Measurements from ENCODE around the gene TAB2. TPM values are rescaled to one million over a fixed set of nuclear protein-coding genes. Genes with fewer than 3 reads are reported as not detected.

TAB2 gene
- total RNA-seq, 1 experiment from 2014 or later = 56.2 TPM

GRCh38 chr6:149438855-149439254 is 121.3 kb downstream of the TAB2 start:
- Histone ChIP-seq H4K91ac (ENCODE audit: insufficient read length, low read depth, low read length) (no peak overlapping the region), H3T11ph (ENCODE audit: low read length) (no peak overlapping the region), H3K27me3 (ENCODE audit: insufficient read depth, low read length) (no peaks in the 10 kb centered on the region), H2BK20ac (ENCODE audit: low read depth, low read length, poor library complexity, severe bottlenecking) (no peak overlapping the region), H3K9me3 (ENCODE audit: control insufficient read depth, low read depth, low read length) (no peaks in the 10 kb centered on the region), H3K18ac (ENCODE audit: insufficient read length, low read depth, low read length) (no peak overlapping the region), H2AK5ac (ENCODE audit: insufficient read length, low read length) (no peak overlapping the region), H4K8ac (replicated peaks; ENCODE audit: insufficient read length, low read depth, low read length) (no peak overlapping the region), H3K4ac (ENCODE audit: low read depth, low read length) (no peak overlapping the region), H4K20me1 (ENCODE audit: control insufficient read depth, insufficient read depth, insufficient read length) (no peaks in the 10 kb centered on the region), H3K27ac (ENCODE audit: insufficient read length, low read depth, low read length) (no peak overlapping the region), H3K79me1 (ENCODE audit: insufficient read depth, low read depth, low read length, poor library complexity, severe bottlenecking) (no peaks in the 10 kb centered on the region), H4K5ac (ENCODE audit: insufficient read length, low read depth, low read length) (no peak overlapping the region), H3K79me2 (ENCODE audit: insufficient read depth, low read length) (no peaks in the 10 kb centered on the region), H3K14ac (ENCODE audit: insufficient read depth, low read length) (no peak overlapping the region), H2BK120ac (ENCODE audit: low read depth, low read length, poor library complexity, severe bottlenecking) (no peak overlapping the region), H3K56ac (ENCODE audit: insufficient read length, low read depth, low read length) (no peak overlapping the region), H3K23me2 (ENCODE audit: insufficient read length, low read depth, low read length, poor library complexity, severe bottlenecking) (no peaks in the 10 kb centered on the region), H3K23ac (ENCODE audit: insufficient read length, low read depth, low read length) (no peak overlapping the region), H2BK12ac (ENCODE audit: insufficient read length, low read depth, low read length) (no peak overlapping the region), H2BK15ac (ENCODE audit: low read depth, low read length) (no peak overlapping the region), H3K9ac (ENCODE audit: extremely low read depth, insufficient read length, low read length) (no peak overlapping the region), H2BK5ac (ENCODE audit: insufficient read length, low read length) (no peak overlapping the region), H3K4me2 (ENCODE audit: insufficient read depth, insufficient read length, low read length) (no peak overlapping the region), H2AFZ (ENCODE audit: low read length) (no peak overlapping the region), H3K4me1 (ENCODE audit: insufficient read depth, low read length) (no peaks in the 10 kb centered on the region)
- H3K9me3 Mint-ChIP-seq = no peaks in the 10 kb centered on the region
- H3K27ac Mint-ChIP-seq = no peak overlapping the region
- TF ChIP-seq, protein P1, sequence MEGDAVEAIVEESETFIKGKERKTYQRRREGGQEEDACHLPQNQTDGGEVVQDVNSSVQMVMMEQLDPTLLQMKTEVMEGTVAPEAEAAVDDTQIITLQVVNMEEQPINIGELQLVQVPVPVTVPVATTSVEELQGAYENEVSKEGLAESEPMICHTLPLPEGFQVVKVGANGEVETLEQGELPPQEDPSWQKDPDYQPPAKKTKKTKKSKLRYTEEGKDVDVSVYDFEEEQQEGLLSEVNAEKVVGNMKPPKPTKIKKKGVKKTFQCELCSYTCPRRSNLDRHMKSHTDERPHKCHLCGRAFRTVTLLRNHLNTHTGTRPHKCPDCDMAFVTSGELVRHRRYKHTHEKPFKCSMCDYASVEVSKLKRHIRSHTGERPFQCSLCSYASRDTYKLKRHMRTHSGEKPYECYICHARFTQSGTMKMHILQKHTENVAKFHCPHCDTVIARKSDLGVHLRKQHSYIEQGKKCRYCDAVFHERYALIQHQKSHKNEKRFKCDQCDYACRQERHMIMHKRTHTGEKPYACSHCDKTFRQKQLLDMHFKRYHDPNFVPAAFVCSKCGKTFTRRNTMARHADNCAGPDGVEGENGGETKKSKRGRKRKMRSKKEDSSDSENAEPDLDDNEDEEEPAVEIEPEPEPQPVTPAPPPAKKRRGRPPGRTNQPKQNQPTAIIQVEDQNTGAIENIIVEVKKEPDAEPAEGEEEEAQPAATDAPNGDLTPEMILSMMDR (conservative IDR thresholded peaks at IDR 0.05) = no peak
- DNase-seq = no peak
- no peaks in the 10 kb centered on the region for H3K36me3 Mint-ChIP-seq (ENCODE audit: insufficient read depth in 1 of 3, low read depth in 3 of 3)
- peaks cover 2% of the 10 kb centered on the region for H3K27me3 Mint-ChIP-seq (ENCODE audit: low read depth)
- no peak overlapping the region for H3K4me3 Mint-ChIP-seq
- no CpG with 5 or more reads among the region's 3 CpGs for WGBS (ENCODE audit: extremely low coverage, insufficient read length, low lambda C conversion rate)
- peaks cover 0 to 11% of the 10 kb centered on the region in 2 experiments; a peak in 1 of 4 replicates for H3K4me1 Mint-ChIP-seq
